Stimulated activated naive CD4-positive, alpha-beta T cell treated with Interleukin-2 at 50 U/mL for 16 hours (primary cell): Measurements from ENCODE around the gene TMEM154.

Experiments
- DNase-seq: peaks from one replicate; lab custom pipeline; 2025; lab: John Stamatoyannopoulos, UW

The TMEM154 gene

GRCh38 chr4:152590179-152591031 lies 89.4 kb downstream of the TMEM154 start:
- no peak for DNase-seq

DNA sequence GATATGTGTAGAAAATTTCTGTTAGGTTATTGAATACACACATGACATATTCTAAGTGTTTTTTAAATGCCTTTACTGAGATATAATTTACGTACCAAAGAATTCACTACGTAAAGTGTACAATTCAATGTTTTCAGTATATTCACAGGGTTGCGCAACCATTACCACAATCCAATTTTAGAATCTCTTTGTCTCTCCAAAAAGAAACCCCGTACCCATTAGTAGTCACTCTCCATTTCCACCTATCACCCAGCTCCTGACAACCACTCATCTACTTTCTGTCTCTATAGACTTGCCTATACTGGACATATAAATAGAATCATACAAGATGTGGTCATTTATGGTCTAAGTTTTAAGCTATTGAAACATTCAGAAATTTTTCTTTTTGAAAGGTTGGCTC lies 90.9 kb downstream of the TMEM154 start:
- DNase-seq, result no peak

- DNase-seq, result no peak
These were observed 92.7 kb downstream of the TMEM154 start for GRCh38 chr4:152587127-152587526.

DNA sequence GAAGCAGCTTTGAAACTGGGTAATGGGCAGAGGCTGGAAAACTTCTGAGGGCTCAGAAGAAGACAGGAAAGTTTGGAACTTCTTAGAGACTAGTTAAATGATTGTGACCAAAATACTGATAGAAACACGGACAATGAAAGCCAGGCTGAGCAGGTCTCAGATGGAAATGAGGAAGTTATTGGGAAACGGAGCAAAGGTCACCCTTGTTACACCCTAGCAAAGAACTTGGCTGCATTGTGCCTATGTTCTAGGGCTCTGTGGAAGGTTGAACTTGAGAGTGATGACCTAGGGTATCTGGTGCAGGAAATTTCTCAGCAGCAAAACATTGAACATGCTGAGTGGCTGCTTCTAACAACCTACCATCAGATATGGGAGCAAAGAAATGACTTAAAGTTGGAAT lies 93.1 kb downstream of the TMEM154 start:
- no peak for DNase-seq

DNA sequence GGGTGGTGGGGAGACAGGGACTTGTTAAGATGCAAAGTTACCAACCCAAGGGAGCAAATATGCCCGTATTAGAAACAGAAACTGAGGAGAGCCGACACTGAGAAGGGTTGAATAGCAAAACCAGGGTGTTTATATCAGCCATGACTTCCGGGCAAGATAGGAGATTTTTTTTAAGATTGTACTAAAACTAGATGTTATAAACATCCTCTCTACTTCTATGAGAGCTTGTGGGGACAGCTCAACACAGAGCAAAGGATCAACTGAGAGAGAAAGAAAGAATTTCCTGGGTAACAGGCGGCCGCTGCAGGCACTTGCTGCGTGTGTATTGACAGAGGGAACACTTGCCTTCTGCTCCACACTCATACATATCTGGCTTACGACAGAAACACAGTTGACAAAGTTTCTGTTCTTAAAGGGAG lies 94.8 kb downstream of the TMEM154 start:
- DNase-seq, result no peak

- DNase-seq, result no peak
These were observed 98.1 kb downstream of the TMEM154 start for GRCh38 chr4:152581536-152582160.

DNA sequence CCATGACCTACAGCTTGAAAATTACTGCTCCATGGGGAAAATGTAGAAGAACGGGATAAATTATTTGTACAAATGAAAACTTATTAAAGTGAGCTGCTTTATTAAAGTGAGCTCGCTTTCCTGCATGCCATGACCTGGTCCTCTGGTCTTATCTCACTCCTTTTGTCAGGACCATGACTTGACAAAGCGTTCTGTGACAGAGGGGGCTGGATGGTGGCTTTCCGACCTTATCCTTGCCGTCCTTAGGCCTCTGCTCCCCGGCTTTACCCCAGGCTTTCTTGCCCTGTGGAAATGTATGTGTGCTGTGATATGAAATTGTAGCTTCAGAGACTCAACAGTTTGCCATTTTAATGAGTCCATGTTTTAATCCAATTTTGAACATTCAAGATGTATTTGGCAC lies 99.9 kb downstream of the TMEM154 start:
- DNase-seq, result no peak

DNA sequence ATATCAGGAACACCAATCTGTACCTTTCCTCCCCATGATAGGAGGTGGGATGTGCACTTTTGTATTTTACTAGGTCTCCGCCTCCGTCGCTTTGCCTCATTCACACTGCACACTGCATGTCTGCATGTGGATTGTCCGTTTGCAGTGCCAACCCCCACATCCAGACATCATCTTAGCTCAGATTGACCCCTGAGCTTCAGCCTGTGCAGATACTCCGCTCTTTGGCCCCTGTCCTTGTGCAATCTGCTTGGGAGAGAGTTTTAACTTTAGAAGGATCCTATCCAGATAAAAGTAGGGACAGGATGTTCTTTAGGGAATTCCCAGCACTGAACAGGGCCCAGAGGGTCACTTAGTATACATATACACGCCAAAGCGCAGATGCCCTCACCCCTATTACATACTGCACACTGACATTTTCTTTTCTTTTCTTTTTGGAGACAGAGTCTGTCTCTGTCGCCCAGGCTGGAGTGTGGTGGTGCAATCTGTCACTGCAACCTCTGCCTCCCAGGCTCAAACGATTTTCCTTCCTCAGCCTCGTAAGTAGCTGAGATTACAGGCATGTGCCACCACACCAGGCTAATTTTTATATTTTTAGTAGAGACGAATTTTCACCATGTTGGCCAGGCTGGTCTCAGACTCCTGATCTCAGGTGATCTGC lies 100.6 kb downstream of the TMEM154 start:
- DNase-seq, result no peak

GRCh38 chr4:152578670-152579069 lies 101.1 kb downstream of the TMEM154 start:
- DNase-seq, result no peak

DNA sequence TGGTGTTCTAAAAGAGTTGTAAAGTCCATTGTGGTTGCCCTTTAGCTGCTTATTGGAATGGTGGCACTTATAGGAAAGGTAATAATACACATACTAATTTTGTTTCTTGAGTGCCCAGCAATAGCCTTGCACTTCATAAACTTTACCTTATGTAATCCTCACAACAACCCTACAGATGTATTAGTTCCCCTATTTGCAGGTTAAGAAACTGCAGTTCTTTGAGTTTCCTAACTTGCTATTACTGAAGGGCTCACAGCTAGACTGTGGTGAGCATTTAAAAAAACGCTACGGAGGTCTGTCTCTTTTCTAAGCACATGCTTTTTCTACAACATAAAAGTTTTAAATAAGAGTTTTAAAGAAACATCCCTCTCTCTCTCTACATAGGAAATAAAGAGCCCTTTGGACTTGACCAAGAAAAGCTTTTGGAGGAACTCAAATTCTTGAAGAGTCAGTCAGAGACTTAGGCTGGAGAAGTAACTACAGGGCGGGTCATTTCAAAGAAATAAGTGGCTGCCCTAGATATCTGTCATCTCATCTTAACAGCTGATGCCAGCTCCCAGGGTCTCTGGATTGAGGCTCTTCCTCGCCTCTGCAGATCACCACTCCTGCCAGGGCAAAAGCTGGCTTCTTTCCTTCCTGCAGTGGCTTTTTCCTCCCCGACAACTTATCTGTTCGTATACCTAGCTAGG lies 101.9 kb downstream of the TMEM154 start:
- DNase-seq, result no peak

- no peak for DNase-seq
These were observed 104.3 kb downstream of the TMEM154 start for GRCh38 chr4:152575533-152575932.

GRCh38 chr4:152573861-152574260 lies 105.9 kb downstream of the TMEM154 start:
- DNase-seq, result no peak

DNA sequence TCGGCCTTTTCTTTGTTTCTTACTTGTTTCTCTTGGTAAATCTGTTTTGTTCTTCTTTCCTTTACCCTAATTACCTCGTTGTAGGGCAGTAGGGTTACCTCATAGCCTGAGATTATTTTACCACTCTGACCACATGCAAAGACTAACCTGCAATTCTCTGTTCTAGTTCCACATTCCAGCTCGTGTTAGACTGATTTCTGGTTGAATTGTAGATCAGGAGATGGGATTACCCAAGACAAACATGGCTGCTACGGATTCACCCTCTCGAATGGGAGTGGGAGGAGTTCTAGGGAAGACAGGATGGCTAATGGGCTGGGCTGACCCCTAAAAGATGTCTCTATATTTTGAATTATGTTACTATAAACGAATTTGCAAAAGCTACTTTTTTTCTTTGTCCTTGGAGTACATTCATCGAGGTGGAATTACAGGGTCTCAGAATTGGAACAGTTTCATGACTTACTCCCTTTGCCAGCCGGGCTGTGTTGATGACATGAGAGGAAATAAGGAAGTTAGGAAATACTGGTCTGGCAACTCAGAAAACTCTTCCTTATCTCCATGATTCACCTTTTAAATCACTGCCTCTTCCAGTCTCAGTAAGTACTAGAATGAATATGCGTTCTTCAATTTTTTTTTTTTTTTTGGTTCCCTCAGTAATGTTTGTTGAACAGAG lies 107.2 kb downstream of the TMEM154 start:
- DNase-seq, result no peak

DNA sequence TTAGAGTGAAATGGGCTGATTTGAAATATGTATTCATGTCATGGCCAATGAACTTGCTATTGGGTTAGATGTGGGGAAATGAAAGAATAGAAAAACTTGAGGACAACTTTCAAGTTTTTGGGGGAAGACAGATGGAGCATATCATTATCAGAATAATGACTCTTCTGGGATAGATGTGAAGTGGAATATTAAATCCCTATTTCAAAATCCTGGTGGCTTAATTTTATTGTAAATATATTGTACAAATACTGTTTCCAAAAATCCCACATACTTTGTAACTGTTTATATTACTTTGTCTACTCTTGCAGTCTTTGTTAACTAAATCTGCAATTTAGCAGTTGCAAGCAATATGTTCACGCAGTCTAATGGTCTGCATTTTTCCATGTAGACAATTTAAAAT lies 108.0 kb downstream of the TMEM154 start:
- DNase-seq, result no peak

- no peak for DNase-seq
These were observed 108.5 kb downstream of the TMEM154 start for GRCh38 chr4:152571296-152571695.
